GM19035 (cell line): ENCODE data around the gene SSRP1.
"Not testable (repeated sequence)": the region's sequence is repeated elsewhere in the genome, so short reads cannot be mapped to it uniquely, and the experiment has no call there.

Source experiments
- ATAC-seq: cut with Tn5 transposase; IDR thresholded peaks from one replicate; pipeline ENCODE4 v1.9.1; 2021; ENCODE audit not compliant: unreplicated experiment

SSRP1 gene

GRCh38 chr11:57335343-57336110 is at the start of gene SSRP1:
SSRP1 (minus strand) TSS chr11:57335892; CDS start chr11:57335121, 771 bp downstream.
- ATAC-seq: peak; percentile 99

GRCh38 chr11:57380975-57381374 is 45.3 kb upstream of the SSRP1 start, which contains the start of gene PRG3:
PRG3 (minus strand) TSS chr11:57381150; CDS start chr11:57380708, 442 bp downstream.
- ATAC-seq: no peak

- ATAC-seq: no peak
Measured at GRCh38 chr11:57379732-57380131, 44.0 kb upstream of the SSRP1 start.

GRCh38 chr11:57378186-57378585 is 42.5 kb upstream of the SSRP1 start:
- no peak for ATAC-seq

- ATAC-seq: no peak
Measured at GRCh38 chr11:57377107-57377506, 41.4 kb upstream of the SSRP1 start.

GRCh38 chr11:57376095-57377090 is 40.7 kb upstream of the SSRP1 start:
- ATAC-seq: no peak

GRCh38 chr11:57375490-57375889 is 39.8 kb upstream of the SSRP1 start:
- ATAC-seq: no peak

GRCh38 chr11:57374966-57375365 is 39.3 kb upstream of the SSRP1 start:
- ATAC-seq: no peak

- ATAC-seq: no peak
Measured at GRCh38 chr11:57373146-57373545, 37.5 kb upstream of the SSRP1 start.

GRCh38 chr11:57370941-57371340 is 35.2 kb upstream of the SSRP1 start:
- ATAC-seq: no peak

- no peak for ATAC-seq
Measured at GRCh38 chr11:57370251-57370650, 34.6 kb upstream of the SSRP1 start.

- ATAC-seq: no peak
Measured at GRCh38 chr11:57368845-57369232, 33.1 kb upstream of the SSRP1 start.

- no peak for ATAC-seq
Measured at GRCh38 chr11:57368106-57368844, 32.6 kb upstream of the SSRP1 start.

- no peak for ATAC-seq
Measured at GRCh38 chr11:57364851-57365660, 29.4 kb upstream of the SSRP1 start.

- no peak for ATAC-seq
Measured at GRCh38 chr11:57363131-57364080, 27.7 kb upstream of the SSRP1 start.

- no peak for ATAC-seq
Measured at GRCh38 chr11:57361926-57362325, 26.2 kb upstream of the SSRP1 start.

GRCh38 chr11:57361420-57361819 is 25.7 kb upstream of the SSRP1 start:
- ATAC-seq: not testable (repeated sequence)

GRCh38 chr11:57360991-57361390 is 25.3 kb upstream of the SSRP1 start:
- ATAC-seq: no peak
